HepG2 (cell line): ENCODE measurements around the gene QSER1. TPM values are rescaled to one million over a fixed set of nuclear protein-coding genes. Genes with fewer than 3 reads are reported as not detected.

Experiments used
- ATAC-seq: fragments of 200-7000 bp; cut with Tn5 transposase; 3 replicates; pipeline ENCODE4 v1.9.1; 2020; ENCODE audit warnings: mild to moderate bottlenecking, moderate library complexity
- BruUV-seq: library from RNA; stranded (reverse); fragments of 400-500 nt; replicated peaks from 2 replicates; lab custom pipeline; 2021; lab: Mats Ljungman, UMichigan
- CTCF ChIA-PET: fragments of 300-600 bp; formaldehyde crosslinking; extraction: SDS; loops from one replicate; lab custom pipeline; 2021; ENCODE audit warnings: low total read pairs, inconsistent platforms, low intra/inter-chr PET ratio; lab: Yijun Ruan, JAX
- POLR2A ChIA-PET: fragments of 350-600 bp; sonication (Branson Sonifier 250); formaldehyde crosslinking; loops from one replicate; lab custom pipeline; 2020; ENCODE audit warnings: antibody characterized with exemption, inconsistent platforms; lab: Yijun Ruan, JAX
- DNase-seq: peaks from one replicate; pipeline ENCODE4 v3.0.0-alpha.2; 2015; ENCODE audit warnings: low spot score
- FAIRE-seq: peaks from 3 replicates; lab custom pipeline; 2011; peaks lifted over from hg19 to GRCh38; lab: Jason Lieb, UNC
- H2AFZ ChIP-seq: one replicate; pipeline ENCODE4 v1.6.1; 2011; ENCODE audit warnings: low read length, inconsistent platforms
- H3K27ac ChIP-seq: fragments of 300-600 bp; 3 replicates; pipeline ENCODE4 v1.8.0; 2011; ENCODE audit warnings: mixed run types, mild to moderate bottlenecking, mixed read lengths, low read length, inconsistent platforms; ENCODE audit not compliant: insufficient read depth; ENCODE audit errors: extremely low read length
- H3K27me3 ChIP-seq, 2 experiments: fragments of 200-600 bp in 1 of 2; 2 replicates in 1 of 2; 3 replicates in 1 of 2; pipeline versions ENCODE4 v1.6.0 to v1.8.0; 2011; ENCODE audit warnings: low read length in 2 of 2, mild to moderate bottlenecking in 2 of 2, moderate library complexity in 2 of 2, inconsistent platforms in 1 of 2; ENCODE audit not compliant: insufficient read depth in 2 of 2, control insufficient read depth in 1 of 2
- H3K36me3 ChIP-seq, 2 experiments: fragments of 200-600 bp in 1 of 2; replicated peaks in 1 of 2; 2 replicates in 1 of 2; 3 replicates in 1 of 2; pipeline versions ENCODE4 v1.5.1 to v1.8.0; 2011; ENCODE audit warnings: low read length in 2 of 2, inconsistent platforms in 1 of 2; ENCODE audit not compliant: insufficient read depth in 2 of 2, control insufficient read depth in 1 of 2
- H3K4me1 ChIP-seq: 2 replicates; pipeline ENCODE4 v1.5.1; 2012; ENCODE audit warnings: low read length, inconsistent platforms; ENCODE audit not compliant: insufficient read depth
- H3K4me2 ChIP-seq: 2 replicates; pipeline ENCODE4 v1.6.0; 2011; ENCODE audit warnings: low read depth, low read length, inconsistent platforms
- H3K4me3 ChIP-seq, 3 experiments: fragments of 200-600 bp in 1 of 3; sonication (generic), shearing (Covaris generic) in 1 of 3; replicated peaks in 1 of 3; 2 replicates each; pipeline ENCODE4 v1.5.1; 2011 to 2016; ENCODE audit warnings: low read length in 3 of 3, inconsistent platforms in 2 of 3, low read depth in 2 of 3, mild to moderate bottlenecking in 2 of 3, control low read depth in 1 of 3, mixed read lengths in 1 of 3; ENCODE audit not compliant: insufficient read depth in 1 of 3
- H3K79me2 ChIP-seq: one replicate; pipeline ENCODE4 v1.6.1; 2011; ENCODE audit warnings: low read length, inconsistent platforms; ENCODE audit not compliant: insufficient read depth
- H3K9ac ChIP-seq: 2 replicates; pipeline ENCODE4 v1.6.0; 2011; ENCODE audit warnings: mild to moderate bottlenecking, low read depth, low read length, inconsistent platforms; ENCODE audit not compliant: insufficient read depth
- H3K9me3 ChIP-seq: 2 replicates; pipeline ENCODE4 v1.5.1; 2012; ENCODE audit warnings: mild to moderate bottlenecking, low read length
- H4K20me1 ChIP-seq: 2 replicates; pipeline ENCODE4 v1.6.0; 2011; ENCODE audit warnings: inconsistent platforms, mild to moderate bottlenecking, low read length, moderate library complexity; ENCODE audit not compliant: insufficient read depth
- FOXK1 ChIP-seq: sonication (generic); formaldehyde crosslinking; IDR thresholded peaks from 2 replicates; pipeline ENCODE4 v1.4.0; 2020; ENCODE audit warnings: low read depth, missing genetic modification reagents, borderline replicate concordance
- HNRNPK ChIP-seq: fragments of 200-400 bp; formaldehyde crosslinking; IDR thresholded peaks from 2 replicates; pipeline ENCODE4 v1.6.1; 2018; ENCODE audit warnings: low read length, low read depth, moderate library complexity, mild to moderate bottlenecking; ENCODE audit not compliant: poor library complexity, severe bottlenecking
- HNRNPLL ChIP-seq: fragments of 200-400 bp; formaldehyde crosslinking; IDR thresholded peaks from 2 replicates; pipeline ENCODE4 v1.6.1; 2017; ENCODE audit warnings: mild to moderate bottlenecking, low read depth, low read length; ENCODE audit not compliant: poor library complexity, severe bottlenecking
- NR2F1 ChIP-seq, 2 experiments: fragments of 450-650 bp in 1 of 2; formaldehyde crosslinking in 1 of 2; IDR thresholded peaks; 2 replicates each; pipeline versions ENCODE4 v1.5.0 to v1.6.1; 2016 to 2020; ENCODE audit warnings: mild to moderate bottlenecking in 1 of 2, missing compliant biosample characterization in 1 of 2, missing genetic modification reagents in 1 of 2, moderate library complexity in 1 of 2
- ZNF121 ChIP-seq: sonication (generic); formaldehyde crosslinking; IDR thresholded peaks from 2 replicates; pipeline ENCODE4 v1.5.0; 2020; ENCODE audit warnings: mild to moderate bottlenecking, missing genetic modification reagents
- ZNF335 ChIP-seq: sonication (generic); formaldehyde crosslinking; IDR thresholded peaks from 2 replicates; pipeline ENCODE4 v1.4.0; 2020; ENCODE audit warnings: missing genetic modification reagents
- ZNF530 ChIP-seq: sonication (generic); formaldehyde crosslinking; IDR thresholded peaks from 2 replicates; pipeline ENCODE4 v1.5.0; 2020; ENCODE audit warnings: low read depth, mild to moderate bottlenecking, missing genetic modification reagents
- ZNF546 ChIP-seq: sonication (generic); formaldehyde crosslinking; conservative IDR thresholded peaks from 2 replicates; pipeline ENCODE4 v1.8.1; 2023; ENCODE audit warnings: mild to moderate bottlenecking, missing genetic modification reagents
- ZNF552 ChIP-seq: sonication (generic); formaldehyde crosslinking; IDR thresholded peaks from 2 replicates; pipeline ENCODE4 v1.9.0; 2022; ENCODE audit warnings: missing genetic modification reagents, mild to moderate bottlenecking, borderline replicate concordance
- ZNF563 ChIP-seq: sonication (generic); formaldehyde crosslinking; IDR thresholded peaks from 2 replicates; pipeline ENCODE4 v1.8.0; 2022; ENCODE audit warnings: mild to moderate bottlenecking, moderate library complexity, missing genetic modification reagents
- ZNF605 ChIP-seq: sonication (generic); formaldehyde crosslinking; IDR thresholded peaks from 2 replicates; pipeline ENCODE4 v1.8.0; 2022; ENCODE audit warnings: mild to moderate bottlenecking, missing genetic modification reagents
- ZNF672 ChIP-seq: sonication (generic); formaldehyde crosslinking; IDR thresholded peaks from 2 replicates; pipeline ENCODE4 v1.8.1; 2022; ENCODE audit warnings: missing genetic modification reagents
- ZNF780A ChIP-seq: sonication (generic); formaldehyde crosslinking; IDR thresholded peaks from 2 replicates; pipeline ENCODE4 v1.8.0; 2022; ENCODE audit warnings: mild to moderate bottlenecking, missing genetic modification reagents, moderate library complexity
- ZSCAN25 ChIP-seq: sonication (generic); formaldehyde crosslinking; IDR thresholded peaks from 2 replicates; pipeline ENCODE4 v1.8.0; 2022; ENCODE audit warnings: mild to moderate bottlenecking, missing genetic modification reagents
- in situ Hi-C: cut with HindIII; loops from 2 replicates; pipeline ENCODE4 v1.10.0; 2017; ENCODE audit warnings: low pct_unique_long_range_greater_than_20kb; ENCODE audit not compliant: extremely low pct_ligation_motif_present
- intact Hi-C: fragments of 100-400 bp; cut with micrococcal nuclease; formaldehyde crosslinking; loops from one replicate; pipeline ENCODE4 v1.10.0; 2022; ENCODE audit not compliant: unreplicated experiment
- polyA plus RNA-seq, 8 experiments: library from polyadenylated mRNA; depleted of rRNA in 3 of 8; stranded (reverse) in 7 of 8; unstranded in 1 of 8; fragments of >200 nt; fragmentation: Illumina TruSeq in 4 of 8; extraction: Trizol in 4 of 8; gene quantifications; 2 replicates each; pipeline versions ENCODE4 v1.2.1 to v1.2.3, GENCODE V29; 2011 to 2016; ENCODE audit warnings: low read depth in 4 of 8, missing spikeins in 1 of 8, mixed read lengths in 1 of 8; ENCODE audit not compliant: insufficient read depth in 1 of 8
- total RNA-seq, 5 experiments: library from RNA; depleted of rRNA; stranded (reverse); fragments of >200 nt; fragmentation: Illumina TruSeq; extraction: Trizol; gene quantifications; 2 replicates each; pipeline ENCODE4 v1.2.3, GENCODE V29; 2016; ENCODE audit warnings: low read depth in 1 of 5
- TF ChIP-seq, protein P1 (sequence below): sonication (generic); formaldehyde crosslinking; conservative IDR thresholded peaks from 2 replicates; pipeline ENCODE4 v1.4.0; 2020; ENCODE audit warnings: mild to moderate bottlenecking, missing genetic modification reagents, moderate library complexity
- TF ChIP-seq, protein P2 (sequence below): sonication (generic); formaldehyde crosslinking; IDR thresholded peaks from 2 replicates; pipeline ENCODE4 v1.4.0; 2020; ENCODE audit warnings: mild to moderate bottlenecking, low read depth, missing genetic modification reagents

Gene QSER1
- total and polyA plus RNA-seq, 2 of the 13 experiments (the other 11 are each of a cell fraction or from before 2014, with no cell fraction given): 8.9 to 17.3 TPM

DNA sequence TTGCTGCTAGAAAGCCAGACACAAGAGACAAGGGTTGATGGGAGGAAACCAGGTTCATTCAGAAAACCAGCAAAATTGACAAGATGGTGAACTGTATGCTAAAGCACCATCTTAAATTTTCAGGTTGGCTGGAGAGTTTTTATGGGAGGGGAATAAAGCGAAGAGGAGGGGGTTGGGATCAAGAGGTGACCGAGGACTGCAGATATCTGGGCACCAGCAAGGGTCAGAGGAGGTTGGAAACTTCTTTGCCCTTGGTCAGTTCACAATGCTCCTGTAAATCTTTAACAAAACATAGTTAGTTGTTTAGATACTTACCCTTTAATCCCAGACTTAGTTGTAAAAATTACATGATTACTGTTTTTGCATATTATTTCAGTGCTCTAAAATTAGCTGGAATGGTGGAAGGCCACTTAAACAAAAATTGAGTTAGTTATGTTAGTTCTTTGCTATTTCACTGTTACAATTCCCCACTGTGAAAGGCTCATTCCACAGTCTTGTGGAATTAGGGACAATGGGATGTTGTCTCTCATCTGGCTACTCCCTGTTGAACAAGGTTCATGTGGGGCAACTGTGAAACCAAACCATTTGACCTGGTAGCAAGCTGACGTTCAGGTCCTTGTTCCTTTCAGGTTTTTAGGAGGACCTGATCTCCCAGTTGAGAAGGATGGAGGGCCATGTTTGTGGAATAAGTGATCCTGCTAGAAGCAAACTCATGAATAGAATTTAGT is 30.6 kb upstream of the QSER1 start (continued):
- TF ChIP-seq, protein P1, sequence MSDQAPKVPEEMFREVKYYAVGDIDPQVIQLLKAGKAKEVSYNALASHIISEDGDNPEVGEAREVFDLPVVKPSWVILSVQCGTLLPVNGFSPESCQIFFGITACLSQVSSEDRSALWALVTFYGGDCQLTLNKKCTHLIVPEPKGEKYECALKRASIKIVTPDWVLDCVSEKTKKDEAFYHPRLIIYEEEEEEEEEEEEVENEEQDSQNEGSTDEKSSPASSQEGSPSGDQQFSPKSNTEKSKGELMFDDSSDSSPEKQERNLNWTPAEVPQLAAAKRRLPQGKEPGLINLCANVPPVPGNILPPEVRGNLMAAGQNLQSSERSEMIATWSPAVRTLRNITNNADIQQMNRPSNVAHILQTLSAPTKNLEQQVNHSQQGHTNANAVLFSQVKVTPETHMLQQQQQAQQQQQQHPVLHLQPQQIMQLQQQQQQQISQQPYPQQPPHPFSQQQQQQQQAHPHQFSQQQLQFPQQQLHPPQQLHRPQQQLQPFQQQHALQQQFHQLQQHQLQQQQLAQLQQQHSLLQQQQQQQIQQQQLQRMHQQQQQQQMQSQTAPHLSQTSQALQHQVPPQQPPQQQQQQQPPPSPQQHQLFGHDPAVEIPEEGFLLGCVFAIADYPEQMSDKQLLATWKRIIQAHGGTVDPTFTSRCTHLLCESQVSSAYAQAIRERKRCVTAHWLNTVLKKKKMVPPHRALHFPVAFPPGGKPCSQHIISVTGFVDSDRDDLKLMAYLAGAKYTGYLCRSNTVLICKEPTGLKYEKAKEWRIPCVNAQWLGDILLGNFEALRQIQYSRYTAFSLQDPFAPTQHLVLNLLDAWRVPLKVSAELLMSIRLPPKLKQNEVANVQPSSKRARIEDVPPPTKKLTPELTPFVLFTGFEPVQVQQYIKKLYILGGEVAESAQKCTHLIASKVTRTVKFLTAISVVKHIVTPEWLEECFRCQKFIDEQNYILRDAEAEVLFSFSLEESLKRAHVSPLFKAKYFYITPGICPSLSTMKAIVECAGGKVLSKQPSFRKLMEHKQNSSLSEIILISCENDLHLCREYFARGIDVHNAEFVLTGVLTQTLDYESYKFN: peak; percentile 33; the same call in 1 of the 2 replicates

DNA sequence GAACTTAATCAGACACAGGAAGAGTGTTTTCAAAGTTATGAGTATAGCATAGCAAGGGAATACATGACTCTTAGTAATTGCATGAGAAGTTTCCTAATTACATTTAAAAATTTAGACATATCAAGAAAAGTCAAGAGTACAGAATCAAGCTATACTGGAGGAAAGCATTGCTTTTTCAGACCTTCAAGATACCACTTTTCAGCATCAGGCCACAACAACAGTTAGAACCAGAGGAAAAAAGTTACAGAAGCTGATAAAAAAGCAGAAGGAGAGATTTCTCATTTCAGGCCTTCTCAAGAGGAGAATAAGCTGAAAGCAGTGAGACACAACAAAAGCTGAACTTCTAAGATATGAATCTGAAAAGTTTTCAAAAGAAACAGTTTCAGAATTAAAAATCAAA is 28.1 kb upstream of the QSER1 start:
- ChIA-PET CTCF (no interaction called here), POLR2A (no interaction called here)
- no peak for ATAC-seq
- in situ Hi-C loops (no loop called here), intact Hi-C loops (no loop called here)
- no peak for DNase-seq
- no peak overlapping the region for H3K4me3 ChIP-seq
- BruUV-seq: no TSS peak
- no peaks in the 10 kb centered on the region for H3K27me3 ChIP-seq
- H4K20me1 ChIP-seq: no peaks in the 10 kb centered on the region
- no peaks in the 10 kb centered on the region for H3K36me3 ChIP-seq
- H3K27ac ChIP-seq: no peak overlapping the region
- H3K9me3 ChIP-seq: no peaks in the 10 kb centered on the region
- no peak overlapping the region for H2AFZ ChIP-seq
- H3K9ac ChIP-seq: no peak overlapping the region
- H3K4me1 ChIP-seq: peaks cover 22% of the 10 kb centered on the region
- H3K4me2 ChIP-seq: no peak overlapping the region
- FAIRE-seq: no peak
- H3K79me2 ChIP-seq: no peaks in the 10 kb centered on the region
- no peak for TF ChIP-seq ZNF335 (CRISPR knock-in tag)
- TF ChIP-seq, protein P2, sequence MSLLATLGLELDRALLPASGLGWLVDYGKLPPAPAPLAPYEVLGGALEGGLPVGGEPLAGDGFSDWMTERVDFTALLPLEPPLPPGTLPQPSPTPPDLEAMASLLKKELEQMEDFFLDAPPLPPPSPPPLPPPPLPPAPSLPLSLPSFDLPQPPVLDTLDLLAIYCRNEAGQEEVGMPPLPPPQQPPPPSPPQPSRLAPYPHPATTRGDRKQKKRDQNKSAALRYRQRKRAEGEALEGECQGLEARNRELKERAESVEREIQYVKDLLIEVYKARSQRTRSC: no peak
- no peak for TF ChIP-seq ZNF672 (CRISPR knock-in tag)
- TF ChIP-seq HNRNPLL: no peak
- no peak for TF ChIP-seq ZNF530 (CRISPR knock-in tag)
- TF ChIP-seq ZNF780A (CRISPR knock-in tag): no peak
- TF ChIP-seq ZSCAN25 (CRISPR knock-in tag): no peak
- TF ChIP-seq ZNF546 (CRISPR knock-in tag): no peak
- TF ChIP-seq NR2F1 (CRISPR knock-in tag; IDR thresholded peaks at IDR 0.05): no peak
- TF ChIP-seq ZNF605 (CRISPR knock-in tag): no peak
- no peak for TF ChIP-seq ZNF563 (CRISPR knock-in tag)
- TF ChIP-seq HNRNPK: no peak
- TF ChIP-seq ZNF121 (CRISPR knock-in tag): no peak
- no peak for TF ChIP-seq ZNF552 (CRISPR knock-in tag)
- no peak for TF ChIP-seq FOXK1 (CRISPR knock-in tag)
